Measurements from ENCODE around the gene PEAK1.

GRCh38 chr15:77410701-77411618, 8.9 kb downstream of the PEAK1 start:
- TF ChIP-seq CTCF (conservative IDR thresholded peaks at IDR 0.05) (no peak), ZFX (IDR thresholded peaks at IDR 0.05) (no peak)
